HG02943 (cell line): Measurements from ENCODE around the gene ACY1.

Experiments used
- ATAC-seq: cut with Tn5 transposase; IDR thresholded peaks from one replicate; pipeline ENCODE4 v1.9.1; 2021; ENCODE audit warnings: mild to moderate bottlenecking, low read depth, moderate library complexity; ENCODE audit not compliant: unreplicated experiment

ACY1 gene

DNA sequence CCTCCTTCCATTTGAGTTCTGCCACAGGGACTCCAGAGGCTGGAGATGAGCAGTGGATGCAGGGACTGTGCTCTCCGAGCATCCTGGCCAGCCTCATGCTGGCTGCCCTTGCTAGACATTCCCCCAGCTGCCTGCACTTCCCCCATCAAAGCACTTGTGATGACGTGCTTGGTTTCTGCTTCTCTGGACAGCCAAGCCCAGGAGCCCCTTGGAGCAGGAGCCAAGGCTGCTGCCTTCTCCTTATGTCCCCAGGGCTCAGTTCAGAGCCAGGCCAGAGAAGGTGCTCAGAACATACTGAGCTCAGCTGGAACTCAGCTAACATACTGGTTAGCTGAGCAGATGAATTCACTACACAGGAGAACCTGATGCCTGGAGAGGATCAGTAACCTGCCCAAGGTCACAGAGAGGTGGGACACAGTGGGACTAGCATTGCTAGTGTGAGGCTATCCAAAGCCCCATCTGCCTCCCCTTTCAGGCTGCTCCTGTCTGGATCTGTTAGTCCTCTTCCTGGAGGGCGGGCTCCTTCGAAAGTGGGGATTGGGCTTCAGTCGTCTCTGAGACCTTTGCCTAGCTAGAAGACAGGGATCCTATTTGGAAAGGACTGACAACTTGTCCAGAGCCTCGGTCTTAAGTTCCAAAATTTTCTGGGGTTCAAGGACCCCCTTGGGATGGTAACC, 20.3 kb upstream of the ACY1 start:
- no peak for ATAC-seq

DNA sequence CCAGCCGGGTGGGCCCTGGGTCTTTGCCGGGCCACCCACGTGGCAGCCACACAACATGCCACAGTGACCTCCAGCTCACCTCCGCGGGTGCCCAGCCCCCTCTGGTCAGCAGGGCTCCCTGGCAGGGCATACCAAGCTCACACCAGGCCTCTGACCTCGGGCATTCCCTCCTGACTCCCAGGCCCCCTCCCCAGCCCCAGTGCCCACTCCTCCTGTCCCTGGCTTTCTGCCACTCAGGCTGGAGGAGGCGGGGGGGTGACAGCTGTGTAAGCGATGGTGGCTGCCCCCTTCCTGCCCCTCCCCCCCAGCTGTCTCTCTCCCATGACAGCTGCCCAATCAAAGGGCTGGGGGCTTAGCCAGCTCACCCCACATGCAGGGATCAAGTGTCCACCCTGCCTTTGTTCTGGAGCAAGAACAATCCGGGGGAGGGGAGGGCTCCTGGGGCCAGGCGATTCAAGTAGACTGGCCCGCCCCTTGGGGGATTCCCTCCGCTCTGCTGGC, 19.3 kb upstream of the ACY1 start:
- ATAC-seq = no peak

DNA sequence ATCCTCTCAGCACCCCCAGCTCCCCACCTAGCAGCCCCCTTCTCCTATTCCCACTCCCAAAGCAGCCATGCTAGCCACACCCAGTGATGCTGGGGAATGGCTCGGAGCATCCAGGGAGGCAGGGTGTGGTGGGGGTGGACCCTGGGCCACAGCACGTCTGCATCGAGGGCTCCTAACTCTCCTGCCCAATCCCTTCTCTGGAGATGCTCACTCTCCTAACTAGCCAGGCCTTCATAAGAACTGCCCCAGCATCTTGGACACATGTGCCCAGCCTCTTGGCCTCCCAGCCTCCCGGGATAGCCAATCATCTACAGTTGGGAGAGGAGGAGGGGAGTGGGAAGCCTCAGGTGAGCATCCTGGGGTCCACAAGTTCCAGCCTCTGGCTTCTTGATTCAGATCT, 18.8 kb upstream of the ACY1 start:
- no peak for ATAC-seq

DNA sequence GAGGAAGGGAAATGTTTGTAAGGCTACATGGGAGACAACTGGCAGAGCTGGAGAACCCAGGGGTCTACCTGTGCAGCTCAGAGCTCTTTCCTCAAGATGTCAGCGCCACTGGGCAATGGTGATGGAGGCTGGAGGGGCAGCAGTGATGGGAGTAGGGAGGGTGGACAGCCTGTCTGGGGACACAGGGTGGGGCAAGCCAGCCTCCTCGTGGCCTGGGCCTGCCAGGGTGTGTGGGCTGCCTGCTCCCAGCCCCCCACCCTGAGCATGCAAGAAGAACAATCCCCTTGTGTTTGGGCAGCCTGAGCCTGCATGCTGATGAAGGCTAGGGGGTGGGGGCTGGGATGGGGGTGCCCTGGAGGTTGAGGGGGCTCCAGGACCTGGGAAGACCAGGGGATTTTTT, 17.3 kb upstream of the ACY1 start:
- ATAC-seq = no peak

DNA sequence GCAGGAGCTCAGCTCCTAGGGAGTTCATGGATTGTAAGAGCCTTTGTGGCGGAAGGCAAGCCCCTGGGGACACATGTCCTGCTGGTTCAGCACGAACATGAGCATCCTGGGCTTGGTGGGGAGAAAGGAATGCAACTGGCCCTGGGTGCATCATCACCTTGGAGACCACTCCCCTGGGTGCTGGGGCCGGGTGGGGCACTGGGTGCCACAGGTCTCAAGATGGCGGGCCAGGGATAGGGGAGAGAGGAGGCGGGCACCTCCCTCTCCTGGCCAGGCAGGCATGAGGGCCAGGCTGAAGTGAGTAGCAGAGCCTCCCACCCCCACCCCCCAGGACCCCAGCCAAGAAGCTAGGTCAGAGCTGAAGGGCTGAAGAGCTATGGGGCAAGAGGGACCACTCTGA, 16.8 kb upstream of the ACY1 start:
- no peak for ATAC-seq

DNA sequence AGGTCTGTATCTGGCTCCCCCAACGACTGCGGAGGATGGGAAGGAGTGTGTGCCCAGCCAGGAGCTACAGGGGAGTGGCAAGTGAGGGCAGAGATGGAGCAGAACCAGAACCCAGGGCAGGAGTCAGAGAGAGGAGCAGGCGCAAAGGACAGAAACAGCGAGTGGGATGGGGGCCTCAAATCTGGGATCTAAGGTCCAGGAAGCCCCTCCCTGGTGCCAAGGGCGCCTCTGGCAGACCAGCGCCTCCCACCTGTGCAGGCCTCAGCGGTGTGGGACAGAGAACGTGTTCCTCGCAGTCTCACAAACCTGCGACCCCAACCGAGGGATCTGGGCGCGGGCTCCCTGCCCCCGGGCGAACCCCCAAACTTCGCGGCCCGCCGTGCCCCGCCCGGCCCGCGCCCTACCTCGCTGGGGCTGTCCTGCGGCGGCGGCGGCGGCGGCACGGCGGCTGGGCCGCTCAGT, 16.4 kb upstream of the ACY1 start:
- no peak for ATAC-seq

DNA sequence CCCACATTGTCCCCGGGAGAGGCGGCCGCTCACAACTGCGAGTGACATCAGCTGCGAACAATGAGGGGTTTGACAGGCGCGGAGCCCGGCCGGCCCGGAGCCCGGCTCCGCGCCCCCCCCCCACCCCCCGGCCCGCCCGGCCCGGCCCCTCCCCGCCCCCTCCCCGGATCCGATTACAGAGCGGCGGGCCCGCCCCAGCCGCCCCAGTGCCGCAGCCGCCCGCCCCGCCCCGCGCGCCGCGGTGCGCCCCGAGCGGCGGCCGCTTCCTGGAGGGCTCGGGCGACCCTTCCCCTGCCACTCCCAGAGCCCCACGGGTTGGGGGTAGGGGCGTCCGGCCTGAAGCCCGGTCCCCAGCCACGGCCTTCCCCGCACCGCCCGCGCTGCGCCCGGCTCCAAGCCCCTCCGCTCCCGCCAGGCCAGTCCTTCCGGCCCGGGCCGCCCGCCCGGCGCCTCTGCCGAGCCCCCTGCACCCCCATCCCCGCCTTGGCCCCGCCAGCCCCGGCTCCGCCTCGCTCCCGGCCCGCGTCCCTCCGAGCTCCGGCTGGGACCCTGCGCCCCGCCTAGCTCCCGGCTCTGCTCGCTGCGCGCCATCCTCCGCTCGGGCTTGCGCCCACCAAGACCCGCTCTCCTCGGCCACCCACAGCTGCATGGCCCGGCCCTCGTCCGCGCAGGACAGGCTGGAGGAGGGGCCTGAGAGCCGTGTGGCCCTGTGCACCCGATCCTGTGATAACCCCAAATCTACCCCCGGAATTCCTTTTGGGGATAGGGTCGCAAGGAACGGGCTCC, 15.8 kb upstream of the ACY1 start, which contains the start of gene PCBP4:
Gene PCBP4, minus strand, starts transcription at position 71 of the 786 bp plus-strand sequence. CDS start 6,214 bp downstream, outside the sequence.
- no peak for ATAC-seq

DNA sequence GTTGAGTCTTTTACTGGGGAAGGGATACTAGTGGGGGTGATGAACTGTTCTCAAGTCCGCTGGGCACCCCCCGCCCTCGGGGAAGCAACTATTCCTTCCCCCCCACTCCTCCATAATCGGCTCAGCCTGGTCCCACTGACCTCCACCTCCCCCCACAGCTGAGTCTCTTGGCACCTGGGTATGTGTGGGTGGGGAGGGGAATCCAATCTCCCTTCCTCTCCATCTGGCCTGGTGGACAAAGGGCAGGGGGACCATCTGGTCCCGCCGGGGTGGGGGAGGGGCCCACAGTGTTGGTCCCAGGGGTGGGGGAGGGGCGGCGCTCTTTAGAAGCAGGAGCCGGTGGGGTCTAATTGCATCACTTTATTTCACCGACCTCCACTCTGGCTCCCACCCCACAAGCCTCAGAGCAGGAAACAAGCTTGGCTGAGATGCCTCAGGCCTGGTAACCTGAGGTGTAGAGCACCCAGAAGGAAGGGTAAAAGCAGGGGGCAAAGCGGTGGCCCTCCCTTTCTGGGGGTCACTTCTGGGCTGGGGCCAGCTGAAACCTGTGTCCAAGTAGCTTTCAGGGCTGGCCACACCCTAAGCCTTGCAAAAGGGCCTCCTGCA, 15.1 kb upstream of the ACY1 start:
- no peak for ATAC-seq

DNA sequence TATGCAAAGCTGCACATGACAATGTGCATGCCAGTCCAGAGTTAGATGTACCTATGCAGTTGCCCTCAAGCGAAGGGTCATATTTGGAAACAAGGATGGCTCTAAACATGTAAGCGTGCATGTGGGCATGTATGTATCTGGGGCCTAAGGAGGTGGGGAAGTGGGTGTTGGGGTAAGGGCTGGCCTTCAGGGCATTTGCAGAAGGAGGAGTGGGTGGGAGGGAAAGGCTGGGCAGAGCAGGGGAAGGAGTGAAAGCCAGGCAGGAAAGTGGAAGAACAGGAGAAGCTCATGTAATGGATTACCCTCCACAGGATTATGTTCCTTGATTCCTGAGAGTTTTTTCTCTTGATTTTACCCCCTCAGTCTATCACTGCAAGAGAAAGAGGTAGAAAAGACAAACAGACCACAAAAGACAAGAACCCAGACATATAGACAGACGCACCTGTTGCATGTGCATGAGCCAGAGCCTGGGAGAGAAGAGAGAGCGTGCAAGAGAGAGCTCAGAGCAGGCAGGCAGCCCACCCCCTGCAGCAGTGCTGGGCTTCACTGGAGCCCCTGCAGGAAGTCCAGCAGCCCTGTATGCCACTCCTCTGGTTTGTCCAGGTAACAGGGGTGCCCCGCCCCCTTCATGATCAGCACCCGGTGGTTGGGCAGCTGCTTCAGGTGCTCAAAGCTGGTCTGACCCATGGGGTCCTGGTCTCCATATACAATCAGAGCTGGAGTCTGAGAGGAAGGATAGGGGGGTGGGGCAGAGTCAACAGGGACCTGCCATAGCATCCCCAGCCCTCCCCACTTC, 14.3 kb upstream of the ACY1 start:
- no peak for ATAC-seq

DNA sequence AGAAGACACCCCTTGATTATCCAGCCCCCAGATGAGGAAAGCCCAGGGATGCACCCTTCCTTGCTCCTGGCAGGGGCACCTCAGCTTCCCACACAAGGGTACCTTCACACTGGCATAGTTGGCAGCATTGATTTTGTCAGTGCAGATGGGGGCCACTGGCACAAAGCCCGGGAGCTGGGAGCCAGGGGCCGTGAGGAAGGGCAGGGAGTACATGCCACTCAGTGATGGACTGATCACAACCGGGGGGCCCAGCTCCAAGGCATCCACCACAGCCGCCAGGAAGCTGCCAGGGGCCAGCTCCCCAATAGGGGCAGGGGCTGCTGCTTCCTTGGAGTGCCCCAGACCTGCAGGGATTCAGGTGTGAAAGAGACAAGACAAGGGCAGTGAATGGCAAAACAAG, 13.5 kb upstream of the ACY1 start:
- no peak for ATAC-seq

DNA sequence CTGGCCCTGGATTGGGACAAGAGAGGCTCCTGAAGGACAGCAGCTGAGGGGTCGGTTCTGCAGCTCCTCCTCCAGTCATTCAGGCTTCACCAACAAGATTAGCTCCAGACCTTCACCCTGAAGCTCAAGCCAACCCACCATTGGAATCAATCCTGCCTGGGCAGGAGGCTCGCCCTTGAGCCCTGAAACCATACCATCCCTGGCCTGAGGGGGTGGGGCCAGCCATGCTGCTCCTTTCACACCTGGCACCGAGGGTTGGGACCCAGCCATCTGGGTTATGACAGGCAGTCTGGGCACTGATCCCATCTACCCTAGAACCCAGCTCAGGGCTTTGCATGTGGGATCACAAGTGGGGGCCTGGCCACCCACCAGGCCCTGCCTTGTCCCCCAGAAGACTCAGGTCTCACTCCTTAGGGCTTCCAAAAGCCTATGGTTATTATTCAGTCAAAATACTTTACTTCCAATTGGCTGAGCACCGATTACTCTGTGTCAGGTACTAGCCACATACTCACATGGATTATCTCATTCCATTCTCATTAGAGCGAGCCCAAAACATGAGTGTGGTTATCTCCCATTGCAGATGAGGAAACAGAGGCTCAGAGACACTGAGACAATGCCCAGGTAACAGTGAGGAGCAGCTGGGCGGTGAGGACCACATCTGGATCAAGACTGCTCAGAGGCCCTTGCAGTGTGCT, 12.6 kb upstream of the ACY1 start:
- ATAC-seq = no peak

DNA sequence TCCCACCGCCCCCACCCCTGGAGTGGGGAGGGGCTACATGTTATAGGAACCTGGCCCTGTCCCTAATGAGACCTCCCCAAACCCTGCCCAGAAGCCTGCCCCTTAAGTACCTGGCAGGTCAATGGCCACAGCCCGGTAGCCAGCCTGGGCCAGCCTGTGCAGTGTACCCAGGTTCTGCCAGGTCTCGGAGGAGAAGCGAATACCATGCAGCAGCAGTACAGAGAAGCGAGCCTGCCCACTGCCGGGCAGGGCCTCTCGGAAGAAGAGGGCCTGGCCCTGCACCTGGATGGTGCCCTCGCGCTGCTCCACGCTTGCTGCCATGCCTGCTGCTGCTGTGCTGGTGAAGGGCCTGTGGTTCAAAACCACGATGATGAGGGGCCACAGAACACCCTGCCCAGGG, 12.0 kb upstream of the ACY1 start:
- ATAC-seq = no peak

DNA sequence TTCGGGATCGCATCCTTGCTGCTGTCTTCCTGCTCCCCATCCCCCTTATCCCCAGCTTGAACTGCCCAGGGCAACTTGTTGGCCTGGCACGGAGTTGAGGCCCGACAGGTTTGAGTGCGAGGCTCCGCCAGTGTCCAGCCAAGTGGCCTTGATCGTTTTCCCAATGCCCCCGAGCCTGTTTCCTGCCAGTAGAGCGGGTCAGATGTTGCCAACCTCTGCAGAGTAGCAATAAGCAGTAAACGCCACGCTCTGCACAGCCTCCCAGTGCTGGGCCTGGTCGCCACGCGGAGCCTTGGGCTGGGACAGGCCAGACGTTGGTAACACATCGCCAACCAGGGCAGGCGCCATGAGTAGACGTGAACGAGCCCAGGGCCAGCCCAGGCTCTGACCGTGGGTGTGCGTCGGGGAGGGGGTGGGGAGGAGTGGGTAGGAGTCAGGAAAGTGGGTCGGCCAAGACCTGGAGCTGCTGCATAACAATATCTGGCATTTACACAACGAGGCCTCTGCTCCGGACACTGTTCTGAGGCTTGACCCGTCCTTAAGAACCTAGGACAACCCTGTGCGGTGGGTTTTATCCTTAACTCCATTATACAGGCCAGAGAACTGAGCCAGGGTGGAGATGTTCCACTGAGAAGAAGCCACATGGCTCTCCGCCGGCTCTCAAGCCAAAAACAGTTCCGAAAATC, 8.9 kb upstream of the ACY1 start:
- no peak for ATAC-seq

DNA sequence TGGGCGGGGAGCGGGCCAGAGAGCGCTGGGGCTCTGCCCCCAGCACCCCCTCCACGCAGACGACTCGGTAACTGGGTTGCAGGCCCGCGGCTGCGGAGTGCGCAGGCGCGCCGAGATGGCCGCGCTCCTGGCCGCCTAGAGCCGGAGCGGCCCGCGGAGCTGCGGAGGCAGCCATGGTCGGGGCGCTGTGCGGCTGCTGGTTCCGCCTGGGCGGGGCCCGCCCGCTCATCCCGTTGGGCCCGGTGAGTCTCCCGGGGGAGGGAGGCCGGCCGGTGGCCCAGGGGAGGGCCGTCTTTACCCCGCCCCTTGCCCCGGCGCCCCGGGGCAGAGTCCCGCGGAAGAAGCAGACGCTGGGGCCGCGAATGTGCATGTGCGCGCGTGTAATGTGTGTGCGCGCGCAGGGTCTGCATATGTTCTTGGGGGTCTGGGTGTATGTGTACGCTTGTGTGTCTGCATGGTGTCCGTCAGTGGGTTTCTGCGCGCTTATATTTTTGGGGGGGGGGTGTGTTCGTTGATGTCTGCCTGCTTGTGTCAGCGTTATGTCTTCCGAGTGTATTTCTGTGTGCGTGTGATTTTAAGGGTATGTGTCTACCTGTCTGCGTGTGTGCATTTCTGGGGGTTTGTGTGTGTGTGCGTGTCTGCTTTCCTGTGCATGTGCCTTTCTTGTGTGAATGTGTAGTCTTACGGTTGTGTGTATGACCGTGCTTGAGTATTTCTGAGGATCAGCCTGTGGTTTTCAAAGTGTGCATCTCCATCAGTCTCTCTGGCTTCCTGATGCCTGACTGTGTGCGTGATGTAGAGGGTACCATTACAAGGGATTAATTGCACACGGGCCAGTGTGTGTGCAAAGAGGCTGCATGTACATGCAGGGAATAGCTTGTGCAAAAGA, 8.1 kb upstream of the ACY1 start, which contains the start of gene ABHD14A:
Gene ABHD14A, plus strand, starts transcription at position 102 of the 889 bp plus-strand sequence. Its CDS starts 72 bp downstream, at position 174.
- peak; percentile 51 for ATAC-seq

DNA sequence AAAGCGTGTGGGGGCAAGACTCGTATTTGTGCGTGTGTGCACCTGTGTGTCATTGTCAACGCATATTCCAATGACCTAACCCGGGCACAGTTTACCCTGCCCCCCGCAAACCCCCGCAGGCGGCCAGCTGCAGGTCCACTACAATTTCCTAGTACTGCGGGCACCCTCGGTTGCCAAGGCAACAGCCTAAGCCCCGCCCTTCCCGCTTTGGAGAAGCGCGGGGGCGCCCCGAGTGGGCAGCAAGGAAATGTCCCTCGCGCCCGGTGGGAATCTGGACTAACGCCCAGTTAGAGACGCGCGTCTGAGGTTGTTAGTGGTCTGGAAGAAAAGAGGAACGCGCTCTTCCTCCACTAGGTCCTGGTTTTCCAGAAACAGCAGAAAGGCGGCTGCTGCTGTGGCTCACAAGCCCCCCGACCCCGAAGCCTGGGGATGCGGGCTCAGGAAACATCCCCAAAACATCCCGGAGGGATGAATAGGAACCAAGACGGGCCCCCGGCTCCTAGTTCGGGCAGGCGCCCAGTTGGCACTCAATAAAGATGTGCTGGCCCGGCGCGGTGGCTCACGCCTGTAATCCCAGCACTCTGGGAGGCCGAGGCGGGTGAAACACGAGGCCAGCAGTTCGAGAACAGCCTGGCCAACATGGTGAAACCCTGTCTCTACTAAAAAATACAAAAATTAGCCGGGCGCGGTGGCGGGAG, 7.3 kb upstream of the ACY1 start:
- no peak for ATAC-seq

DNA sequence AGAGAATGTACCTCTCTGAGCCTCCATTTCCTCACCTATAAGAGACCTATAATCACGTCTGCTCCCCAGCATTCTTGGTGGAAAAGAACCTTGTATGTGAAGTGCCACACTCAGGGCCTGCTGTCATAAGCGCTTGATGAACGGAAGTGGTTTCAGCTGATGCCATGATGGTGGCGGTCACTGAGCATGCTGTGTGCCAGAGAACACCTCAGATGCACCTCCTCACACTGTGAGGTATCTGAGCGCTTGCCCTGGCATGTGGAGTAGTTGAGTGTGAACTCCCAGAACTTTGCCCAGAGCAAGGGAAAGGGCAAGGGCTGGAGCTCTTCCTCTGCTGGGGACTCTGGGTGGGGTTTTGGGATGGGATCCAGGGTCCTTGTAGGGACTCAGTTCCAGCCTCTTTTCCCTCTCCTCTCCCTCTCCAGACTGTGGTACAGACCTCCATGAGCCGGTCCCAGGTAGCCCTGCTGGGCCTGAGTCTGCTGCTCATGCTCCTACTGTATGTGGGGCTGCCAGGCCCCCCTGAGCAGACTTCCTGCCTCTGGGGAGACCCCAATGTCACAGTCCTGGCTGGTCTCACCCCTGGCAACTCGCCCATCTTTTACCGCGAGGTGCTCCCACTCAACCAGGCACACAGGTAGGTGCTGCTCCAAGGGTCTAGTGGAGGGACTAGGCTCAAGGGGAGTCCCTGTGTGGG, 5.7 kb upstream of the ACY1 start:
- no peak for ATAC-seq

DNA sequence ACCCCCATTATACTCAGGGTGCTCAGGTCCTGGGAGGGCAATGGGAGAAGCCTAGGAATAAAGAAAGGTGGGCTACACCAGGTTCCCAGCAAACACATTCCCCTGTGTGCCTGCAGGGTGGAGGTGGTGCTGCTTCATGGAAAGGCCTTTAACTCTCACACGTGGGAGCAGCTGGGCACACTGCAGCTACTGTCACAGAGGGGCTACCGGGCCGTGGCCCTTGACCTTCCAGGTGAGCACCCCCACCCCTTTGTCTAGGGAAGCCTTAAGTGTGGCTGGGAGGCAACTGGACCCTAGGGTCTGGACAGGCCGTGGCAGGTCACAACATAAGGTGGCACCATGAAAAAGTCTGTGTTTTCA, 5.2 kb upstream of the ACY1 start:
- no peak for ATAC-seq
